GM19328 (cell line): ENCODE results near the gene NOP53.
"Not testable (repeated sequence)": the region's sequence is repeated elsewhere in the genome, so short reads cannot be mapped to it uniquely, and the experiment has no call there.

Experiments
- ATAC-seq: cut with Tn5 transposase; IDR thresholded peaks from one replicate; pipeline ENCODE4 v1.9.1; 2021; ENCODE audit warnings: mild to moderate bottlenecking, moderate library complexity; ENCODE audit not compliant: unreplicated experiment

NOP53 gene

DNA sequence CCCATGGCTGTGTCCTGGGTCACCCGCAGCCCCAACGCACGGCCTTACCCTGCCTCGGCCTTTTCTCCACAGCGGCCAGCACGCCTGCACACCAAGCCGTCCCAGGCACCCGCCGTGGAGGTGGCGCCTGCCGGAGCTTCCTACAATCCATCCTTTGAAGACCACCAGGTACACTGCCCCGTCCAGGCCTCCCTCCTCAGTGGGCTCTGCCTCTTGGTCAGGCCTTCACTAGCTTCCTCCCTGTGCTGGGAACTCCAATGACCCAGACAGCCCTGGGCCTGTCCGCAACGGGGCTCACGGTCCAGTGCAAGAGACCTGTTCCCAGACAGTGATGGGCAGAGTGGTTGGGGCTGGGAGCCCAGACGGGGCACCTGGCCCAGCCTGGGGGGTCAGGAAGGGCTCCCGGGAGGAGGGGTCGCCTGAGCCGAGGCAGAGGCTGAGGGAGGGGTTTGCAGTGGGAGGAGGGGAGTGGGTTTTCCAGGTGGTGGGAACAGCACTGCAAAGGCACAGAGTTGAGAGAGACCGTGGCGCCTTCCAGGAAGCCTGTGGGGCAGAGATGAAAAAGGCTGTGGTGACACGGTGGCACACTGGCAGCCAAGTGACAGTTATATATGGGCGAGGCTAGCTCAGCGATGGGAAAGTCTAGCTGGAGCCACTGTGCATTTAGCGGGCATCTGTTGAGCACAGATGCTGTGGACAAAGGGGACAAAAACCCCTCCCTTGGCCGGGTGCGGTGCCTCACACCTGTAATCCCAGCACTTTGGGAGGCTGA, 7.3 kb downstream of the NOP53 start:
- ATAC-seq, result no peak

DNA sequence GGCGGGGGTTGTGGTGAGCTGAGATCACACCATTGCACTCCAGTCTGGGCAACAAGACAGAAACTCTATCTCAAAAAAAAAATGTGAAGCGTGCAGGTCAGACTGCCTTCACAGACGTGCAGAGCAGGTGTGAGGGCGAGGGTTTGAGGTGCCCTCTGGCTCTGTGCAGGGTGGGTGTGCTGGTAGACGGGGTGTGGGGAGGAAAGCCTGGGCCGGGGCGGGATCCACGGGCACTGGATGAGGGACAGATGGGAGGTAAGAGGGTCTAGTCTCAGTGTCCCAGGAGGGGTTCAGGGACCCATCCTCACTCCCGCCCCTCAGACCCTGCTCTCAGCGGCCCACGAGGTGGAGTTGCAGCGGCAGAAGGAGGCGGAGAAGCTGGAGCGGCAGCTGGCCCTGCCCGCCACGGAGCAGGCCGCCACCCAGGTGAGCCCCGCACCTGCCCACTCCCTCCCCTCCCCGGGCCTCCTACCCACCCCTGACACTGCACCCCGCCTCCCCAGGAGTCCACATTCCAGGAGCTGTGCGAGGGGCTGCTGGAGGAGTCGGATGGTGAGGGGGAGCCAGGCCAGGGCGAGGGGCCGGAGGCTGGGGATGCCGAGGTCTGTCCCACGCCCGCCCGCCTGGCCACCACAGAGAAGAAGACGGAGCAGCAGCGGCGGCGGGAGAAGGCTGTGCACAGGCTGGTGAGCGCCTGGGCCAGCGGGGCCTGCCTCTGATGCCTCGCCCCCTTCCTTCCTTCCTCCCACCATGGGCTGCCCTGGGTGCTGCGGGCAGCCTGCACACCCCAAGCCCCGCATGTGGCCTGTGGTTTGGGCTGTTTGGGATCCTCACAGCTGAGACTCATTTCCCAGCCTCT, 9.1 kb downstream of the NOP53 start:
- ATAC-seq, result no peak

DNA sequence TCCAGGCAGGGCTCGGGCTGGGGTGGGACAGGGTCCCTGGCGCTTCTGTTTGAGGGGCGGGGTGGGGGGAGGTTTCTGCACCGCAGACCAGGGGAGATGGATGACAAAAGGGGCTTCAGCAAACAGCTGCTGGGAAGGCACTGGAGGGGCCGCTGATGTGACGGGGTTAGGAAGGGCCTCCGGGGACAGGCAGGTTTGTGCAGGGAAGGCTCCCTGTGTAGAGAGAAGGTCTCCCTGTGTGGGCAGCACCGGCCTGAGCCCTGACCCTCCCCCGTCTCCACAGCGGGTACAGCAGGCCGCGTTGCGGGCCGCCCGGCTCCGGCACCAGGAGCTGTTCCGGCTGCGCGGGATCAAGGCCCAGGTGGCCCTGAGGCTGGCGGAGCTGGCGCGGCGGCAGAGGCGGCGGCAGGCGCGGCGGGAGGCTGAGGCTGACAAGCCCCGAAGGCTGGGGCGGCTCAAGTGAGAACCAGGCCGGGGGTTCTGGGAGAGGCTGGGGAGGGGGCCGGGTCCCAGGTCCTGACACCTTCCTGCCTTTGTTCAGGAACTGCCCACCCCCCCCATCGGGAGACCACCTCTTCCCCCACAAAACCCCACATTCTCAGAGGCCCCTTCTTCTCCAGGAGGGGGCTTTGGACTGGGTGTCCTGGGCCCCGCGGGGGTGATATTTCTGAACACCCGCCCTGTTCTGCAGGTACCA, 9.9 kb downstream of the NOP53 start:
- ATAC-seq, result no peak

DNA sequence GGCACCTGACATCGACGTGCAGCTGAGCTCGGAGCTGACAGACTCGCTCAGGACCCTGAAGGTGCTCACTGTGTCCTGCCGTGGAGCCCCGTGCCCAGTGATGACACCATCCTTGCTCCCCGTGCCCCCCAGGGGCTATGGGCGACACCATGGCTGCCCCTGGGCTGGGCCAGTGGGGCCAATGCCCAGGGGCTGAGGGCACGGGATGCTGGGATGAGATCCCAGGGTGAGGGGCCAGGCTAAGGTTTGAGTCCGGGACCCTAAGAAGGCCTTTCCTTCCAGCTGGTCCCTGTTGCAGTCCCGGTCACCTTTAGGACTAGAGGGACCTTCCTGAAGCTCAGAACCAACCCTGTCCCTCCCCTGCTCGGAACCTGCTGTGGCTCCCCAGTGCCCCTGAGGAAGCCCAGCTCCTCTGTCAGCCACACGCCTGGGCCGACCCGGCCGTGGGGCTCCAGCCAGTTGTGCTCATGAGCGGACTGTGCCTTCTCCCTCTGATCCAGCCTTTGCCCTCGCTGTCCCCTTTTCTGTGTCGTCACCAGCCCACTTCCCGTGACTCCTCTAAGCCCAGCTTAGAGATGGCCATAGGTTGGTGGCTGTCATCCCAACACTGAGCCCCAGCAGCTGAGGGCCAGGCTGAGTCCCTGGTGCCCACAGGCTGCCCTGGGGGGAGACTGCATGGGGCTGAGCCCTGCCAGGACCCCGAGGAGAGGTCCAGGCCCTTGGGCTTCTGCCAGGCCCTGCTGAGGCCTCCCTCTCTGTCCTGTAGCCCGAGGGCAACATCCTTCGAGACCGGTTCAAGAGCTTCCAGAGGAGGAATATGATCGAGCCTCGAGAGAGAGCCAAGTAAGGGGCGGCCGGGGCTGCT, 10.6 kb downstream of the NOP53 start:
- no peak for ATAC-seq

DNA sequence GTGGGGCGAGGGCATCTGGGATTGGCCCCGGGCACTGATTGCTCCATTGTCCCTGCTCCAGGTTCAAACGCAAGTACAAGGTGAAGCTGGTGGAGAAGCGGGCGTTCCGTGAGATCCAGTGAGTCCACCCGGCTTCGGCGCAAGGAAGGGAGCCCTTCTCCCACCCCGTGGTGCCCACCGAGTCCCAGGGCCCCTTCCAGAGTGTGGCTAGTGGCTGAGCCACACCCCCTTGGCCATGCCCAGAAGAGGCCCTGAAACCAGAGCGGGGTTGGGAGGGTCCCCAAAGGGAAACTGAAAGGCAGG, 11.2 kb downstream of the NOP53 start:
- ATAC-seq, result no peak

DNA sequence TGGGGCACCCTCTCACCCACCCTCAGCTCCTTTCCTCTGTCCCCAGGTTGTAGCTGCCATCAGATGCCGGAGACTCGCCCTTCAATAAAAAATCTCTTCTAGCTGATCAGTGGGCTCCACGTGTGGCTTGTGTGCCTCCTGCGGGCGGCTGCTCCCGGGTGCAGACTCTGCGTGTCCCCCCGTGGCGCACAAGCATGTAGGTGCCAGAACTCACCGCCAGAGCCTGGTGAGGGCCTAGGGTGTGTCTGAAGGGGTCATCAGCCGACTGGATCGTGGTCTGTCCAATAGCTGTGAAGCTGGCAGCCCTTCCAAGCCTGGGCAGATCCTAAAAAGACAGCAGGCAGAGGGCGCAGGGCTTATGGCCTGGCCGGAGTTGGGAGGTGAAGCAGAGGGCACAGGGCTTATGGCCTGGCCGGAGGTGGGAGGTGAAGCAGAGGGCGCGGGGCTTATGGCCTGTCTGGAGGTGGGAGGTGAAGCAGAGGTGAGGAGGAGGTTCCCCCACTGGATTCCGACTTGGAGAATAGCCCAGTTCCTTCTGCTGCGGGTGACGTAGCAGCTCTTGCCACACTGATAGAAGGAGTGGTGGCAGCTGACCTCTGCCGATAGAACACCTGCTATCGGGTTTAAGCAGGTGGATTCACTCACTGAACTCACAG, 11.7 kb downstream of the NOP53 start:
- no peak for ATAC-seq

DNA sequence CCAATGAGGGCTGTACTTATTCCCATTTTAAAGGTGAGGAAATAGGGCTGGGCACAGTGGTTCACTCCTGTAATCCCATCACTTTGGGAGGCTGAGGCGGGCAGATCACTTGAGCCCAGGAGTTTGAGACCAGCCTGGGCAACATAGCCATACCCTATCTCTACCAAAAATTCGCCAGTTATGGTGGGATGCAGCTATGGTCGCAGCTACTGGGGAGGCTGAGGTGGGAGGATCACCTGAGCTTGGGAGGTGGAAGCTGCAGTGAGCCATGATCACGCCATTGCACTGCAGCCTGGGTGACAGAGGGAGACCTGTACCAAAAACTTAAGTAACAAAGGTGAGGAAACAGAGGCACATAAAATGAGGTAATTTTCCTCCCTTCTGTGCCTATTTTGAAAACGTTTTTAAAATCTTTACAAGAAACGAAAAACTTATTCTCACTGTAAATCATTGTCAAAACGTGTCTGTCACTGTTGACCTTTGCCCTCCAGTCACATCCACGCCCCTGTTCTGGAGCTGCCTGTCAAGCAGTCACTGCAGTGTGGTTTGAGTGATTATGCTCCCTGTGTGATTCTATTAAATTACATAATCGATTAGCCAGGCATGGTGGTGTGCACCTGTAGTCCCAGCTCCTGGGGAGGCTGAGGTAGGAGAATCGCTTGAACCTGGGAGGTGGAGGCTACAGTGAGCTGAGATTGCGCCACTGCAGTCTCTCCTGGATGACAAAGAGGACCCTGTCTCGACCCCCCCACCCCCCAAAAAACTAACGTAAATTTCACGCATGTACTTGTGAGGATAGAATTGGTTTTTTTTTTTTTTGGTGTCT, 12.5 kb downstream of the NOP53 start:
- ATAC-seq, result no peak

DNA sequence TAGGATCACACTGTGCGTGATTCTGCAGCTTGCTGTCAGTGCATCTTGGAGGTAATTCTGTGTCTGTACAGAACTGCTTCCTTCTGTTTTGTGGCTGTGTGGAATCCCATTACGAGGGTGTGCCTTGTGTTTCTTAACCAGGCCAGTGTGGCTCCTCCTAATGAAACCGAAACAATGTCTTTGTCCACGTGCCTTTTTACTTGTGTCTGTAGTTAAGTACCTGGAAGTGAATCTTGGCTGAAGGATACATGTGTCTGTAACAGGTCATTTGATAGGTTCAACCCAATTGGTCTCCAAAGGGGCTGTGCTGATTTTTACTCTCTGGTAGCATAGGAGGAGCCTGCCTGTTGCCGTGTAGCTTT, 13.1 kb downstream of the NOP53 start:
- no peak for ATAC-seq

DNA sequence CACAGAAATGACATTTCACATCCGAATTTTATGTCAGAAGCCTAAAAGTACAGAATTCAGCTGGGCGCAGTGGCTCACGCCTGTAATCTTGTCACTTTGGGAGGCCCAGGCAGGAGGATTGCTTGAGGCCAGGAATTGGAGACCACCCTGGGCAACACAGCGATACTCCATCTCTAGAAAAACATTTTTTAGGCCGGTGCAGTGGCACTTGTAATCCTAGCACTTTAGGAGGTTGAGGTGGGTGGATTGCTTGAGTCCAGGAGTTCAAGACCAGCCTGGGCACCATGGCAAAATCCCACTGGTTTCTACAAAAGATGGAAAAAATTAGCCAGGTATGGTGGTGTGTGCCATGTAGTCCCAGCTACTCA, 15.3 kb downstream of the NOP53 start:
- ATAC-seq, result no peak

DNA sequence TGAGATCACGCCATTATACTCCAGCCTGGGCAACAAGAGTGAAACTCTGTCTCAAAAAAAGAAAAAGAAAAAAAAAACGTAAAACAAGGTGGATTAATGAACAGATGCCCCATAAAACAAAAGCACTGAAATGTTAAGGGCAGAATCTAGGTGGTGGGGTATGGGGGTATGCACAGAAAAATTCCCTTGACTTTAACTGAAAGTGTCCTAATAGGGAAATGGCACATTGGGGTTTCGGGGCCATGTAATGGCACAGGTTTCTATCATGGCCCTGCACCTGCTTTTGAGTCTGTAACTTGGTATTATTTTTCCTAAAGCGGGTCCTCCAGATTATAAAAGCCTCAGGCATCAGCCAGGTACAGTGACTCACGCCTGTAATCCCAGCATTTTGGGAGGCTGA, 16.2 kb downstream of the NOP53 start:
- ATAC-seq, result no peak

DNA sequence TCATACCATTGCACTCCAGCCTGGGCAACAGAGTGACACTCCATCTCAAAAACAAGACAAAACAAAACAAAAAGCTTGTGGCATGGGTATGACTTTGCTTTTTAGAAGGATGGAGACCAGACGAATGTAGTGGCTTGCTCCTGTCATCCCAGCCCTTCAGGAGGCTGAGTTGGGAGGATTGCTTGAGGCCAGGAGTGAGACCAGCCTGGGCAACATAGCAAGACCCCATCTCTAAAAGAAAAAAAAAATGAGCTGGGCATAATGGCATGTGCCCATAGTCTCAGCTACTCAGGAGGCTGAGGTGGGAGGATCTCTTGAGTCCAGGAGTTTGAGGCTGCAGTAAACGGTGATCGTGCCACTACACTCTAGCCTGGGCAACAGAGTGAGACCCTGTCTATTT, 16.8 kb downstream of the NOP53 start:
- ATAC-seq, result no peak

DNA sequence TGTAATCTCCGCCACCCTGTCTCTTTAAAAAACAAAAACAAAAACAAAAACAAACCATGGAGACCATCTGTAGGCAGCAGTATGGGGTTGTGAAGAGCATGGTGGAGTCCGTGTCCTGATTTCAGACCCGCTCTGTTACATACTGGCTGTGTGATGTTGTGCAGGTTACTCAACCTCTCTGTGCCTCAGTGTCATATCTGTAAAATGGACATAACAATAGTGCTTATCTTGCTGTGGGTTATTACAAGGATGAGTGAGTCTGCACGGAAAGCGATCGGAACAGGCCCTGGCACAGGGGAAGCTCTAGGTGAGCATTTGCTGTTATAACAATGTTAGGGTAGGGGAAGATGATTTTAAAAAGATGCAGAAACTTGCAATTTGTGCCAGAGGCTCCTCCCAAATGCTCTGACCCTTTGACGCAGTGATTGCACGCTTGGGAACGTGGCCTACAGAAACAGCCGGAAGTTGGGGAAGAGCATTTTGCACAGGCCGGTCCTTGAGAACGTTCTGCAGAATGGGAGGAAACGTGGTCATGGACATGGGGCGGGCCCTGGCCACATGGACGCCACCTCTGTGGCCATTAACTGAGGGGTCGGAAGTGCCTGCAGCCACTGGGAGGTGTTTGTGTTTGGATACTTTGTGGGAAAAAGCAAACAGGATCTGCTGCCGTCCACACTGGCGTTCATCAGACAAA, 17.4 kb downstream of the NOP53 start:
- no peak for ATAC-seq

DNA sequence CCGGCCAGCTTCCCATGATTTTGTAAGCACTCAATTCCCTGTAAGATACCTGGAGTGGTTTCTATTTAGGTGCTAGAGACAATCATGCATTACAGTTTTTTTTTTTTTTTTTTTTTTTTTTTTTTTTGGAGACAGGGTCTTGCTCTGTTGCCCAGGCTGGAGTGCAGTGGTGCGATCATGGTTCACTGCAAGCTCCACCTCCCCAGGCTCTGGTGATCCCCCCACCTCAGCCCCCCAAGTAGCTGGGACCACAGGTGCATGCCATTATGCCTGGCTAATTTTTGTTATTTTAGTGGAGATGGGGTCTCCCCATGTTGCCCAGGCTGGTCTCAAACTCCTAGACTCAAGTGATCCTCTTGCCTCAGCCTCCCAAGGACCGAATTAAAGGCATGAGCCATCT, 19.4 kb downstream of the NOP53 start:
- not testable (repeated sequence) for ATAC-seq

DNA sequence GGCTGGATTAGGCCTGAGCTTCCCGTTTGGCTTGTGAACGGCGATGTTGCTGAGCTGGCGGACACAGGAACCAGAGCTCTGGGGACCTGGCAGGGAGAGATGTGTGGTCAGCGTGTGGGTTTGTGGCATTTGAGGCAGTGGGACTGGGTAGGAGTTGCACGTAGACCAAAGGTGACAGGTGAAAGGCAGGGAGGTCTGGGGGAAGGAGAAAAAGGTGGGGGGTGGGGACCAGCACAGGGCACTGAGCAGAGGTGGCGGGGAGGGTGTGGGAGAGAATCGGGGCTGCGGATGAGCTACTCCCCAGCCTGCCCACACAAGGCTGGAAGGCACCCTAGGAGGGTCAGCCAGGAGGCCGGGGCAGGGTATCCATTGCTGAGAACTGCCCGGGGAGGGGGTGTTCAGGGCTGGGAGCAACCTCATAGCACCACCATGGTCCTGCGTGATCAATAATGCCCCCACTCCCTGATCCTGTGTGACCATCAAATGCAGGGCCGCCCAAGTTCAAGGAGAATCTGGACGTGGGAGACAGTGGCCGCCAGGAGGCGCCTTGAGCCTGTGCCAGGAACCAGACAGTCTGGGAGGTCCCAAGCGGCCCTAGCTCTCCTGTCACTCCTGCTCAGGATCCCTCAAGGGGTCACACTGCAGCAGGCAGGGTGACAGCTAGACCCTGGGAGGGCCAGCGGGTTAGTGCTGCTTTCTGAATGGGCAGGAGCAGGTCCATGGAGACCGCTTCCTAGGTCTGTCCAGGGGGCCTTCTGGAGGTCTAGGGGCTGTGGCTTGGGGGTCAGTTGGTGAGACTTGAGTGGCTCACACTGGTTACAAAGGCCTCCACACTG, 20.4 kb downstream of the NOP53 start:
- ATAC-seq, result no peak

DNA sequence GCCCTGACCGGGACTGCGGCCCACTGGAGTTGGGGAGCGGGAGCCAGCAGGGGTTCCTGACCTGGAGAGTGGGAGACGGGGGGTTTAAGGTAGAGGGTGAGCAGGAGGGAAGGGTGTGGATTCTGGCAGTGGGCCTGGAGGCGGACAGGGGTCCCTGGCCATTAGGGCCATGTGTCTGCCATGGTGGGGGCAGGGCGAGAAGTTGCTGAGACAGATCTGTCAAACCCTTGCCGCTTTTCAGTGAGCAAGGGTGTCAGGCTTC, 20.9 kb downstream of the NOP53 start:
- ATAC-seq, result no peak

DNA sequence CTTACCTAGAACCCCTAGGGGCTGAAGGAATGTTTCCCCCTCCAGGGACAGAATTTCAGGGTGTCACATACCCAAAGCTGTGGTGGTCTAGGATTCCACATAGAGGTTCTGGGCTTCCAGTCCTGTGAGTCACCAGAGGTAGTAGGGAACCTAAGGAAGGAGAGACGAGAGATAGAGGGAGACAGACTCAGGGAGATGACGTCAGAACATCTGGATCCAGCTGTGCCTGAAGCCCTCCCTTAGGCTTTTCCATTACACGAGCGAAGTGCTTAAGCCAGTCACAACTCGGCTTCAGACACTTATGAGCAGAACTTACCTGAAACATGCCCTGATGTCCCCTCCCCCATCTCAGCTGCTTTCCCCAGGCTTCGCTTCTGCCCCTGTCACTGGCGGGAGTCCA, 21.3 kb downstream of the NOP53 start:
- no peak for ATAC-seq

DNA sequence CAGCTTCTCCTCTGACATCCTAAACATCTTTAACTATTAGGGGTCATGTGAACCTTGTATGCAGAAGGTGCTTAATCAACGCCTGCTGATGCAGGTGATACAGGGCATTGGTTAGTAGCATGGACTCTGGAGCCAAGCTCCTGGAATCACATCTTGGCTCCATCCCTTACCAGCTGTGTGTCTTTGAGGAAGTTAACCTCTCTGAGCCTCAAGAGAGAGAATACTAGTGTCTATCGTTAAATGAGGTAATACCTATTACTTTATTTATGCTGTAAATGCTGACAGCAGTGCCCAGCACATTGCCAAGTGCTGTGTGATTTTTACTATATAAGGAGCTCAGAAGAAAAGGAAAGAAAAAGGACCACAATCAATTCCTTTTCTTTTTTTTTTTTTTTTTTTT, 22.0 kb downstream of the NOP53 start:
- no peak for ATAC-seq

DNA sequence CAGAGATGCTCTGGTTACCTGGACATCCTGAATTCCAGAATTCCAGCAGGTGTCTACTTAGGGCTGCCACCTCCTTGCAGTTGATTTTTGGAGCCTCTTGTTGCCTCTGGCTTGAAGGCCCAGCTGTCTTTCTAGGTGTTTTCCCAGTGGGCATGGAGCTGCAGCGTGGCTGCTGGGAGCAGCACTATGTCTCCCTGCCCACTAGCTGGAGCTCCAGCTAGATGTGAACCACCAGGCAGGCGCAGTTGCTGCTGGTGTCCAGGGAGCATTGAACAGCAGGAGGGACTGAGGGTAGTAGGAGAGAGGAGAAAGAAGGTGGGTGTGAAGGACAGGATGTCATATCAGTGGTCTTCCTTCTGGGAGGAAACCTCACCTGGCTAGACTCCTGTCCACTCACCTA, 23.3 kb downstream of the NOP53 start:
- no peak for ATAC-seq

DNA sequence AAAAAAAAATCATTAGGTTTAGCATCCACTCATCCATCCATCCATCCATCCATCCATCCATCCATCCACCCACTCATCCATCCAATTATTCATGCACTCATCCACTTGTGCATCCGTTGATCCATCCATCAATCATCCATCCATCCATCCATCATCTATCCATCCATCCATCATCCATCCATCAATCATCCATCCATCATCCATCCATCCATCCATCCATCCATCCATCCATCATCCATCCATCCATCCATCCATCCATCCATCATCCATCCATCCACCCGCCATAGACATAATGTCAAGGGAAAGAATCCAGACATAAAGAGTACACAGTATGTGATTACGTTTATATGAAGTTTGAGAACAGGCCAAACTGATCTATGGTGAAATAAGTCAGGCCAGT, 24.2 kb downstream of the NOP53 start:
- no peak for ATAC-seq
